ENCODE data around the gene MSRB3. TPM values are rescaled to one million over a fixed set of nuclear protein-coding genes. Genes with fewer than 3 reads are reported as not detected.
"Not testable (repeated sequence)": the region's sequence is repeated elsewhere in the genome, so short reads cannot be mapped to it uniquely, and the experiment has no call there.

Gene MSRB3
- total RNA-seq, 2 donors from 2014 or later = 299 to 329 TPM

DNA sequence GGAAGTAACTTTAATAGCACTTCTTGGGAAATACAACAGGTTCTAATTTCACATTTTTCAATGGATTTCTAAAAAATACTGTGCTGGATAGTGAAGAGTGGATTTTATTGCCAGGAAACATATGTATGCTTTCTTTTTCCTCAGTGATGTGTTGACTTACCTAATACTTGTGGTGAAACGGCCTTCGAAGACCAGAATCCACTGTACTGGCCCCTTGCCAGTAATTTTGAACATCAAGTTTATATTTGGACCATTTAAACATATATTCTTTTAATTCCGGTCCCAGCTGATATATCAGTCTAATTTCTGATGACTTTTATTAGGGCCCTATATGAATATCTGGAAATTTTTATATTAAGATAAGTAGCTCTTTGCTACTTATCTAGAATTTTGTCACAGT, 1.8 kb downstream of the MSRB3 start:
- DNase-seq (ENCODE audit: low spot score) = no peak

GRCh38 chr12:65282840-65283239, 4.4 kb downstream of the MSRB3 start:
- intact Hi-C loops (cut with DNase I) = no loop called here
- DNase-seq (ENCODE audit: low spot score) = no peak

More for the DNA sequence above, 1.8 kb downstream of the MSRB3 start:
- intact Hi-C loops (cut with DNase I) = no loop called here

DNA sequence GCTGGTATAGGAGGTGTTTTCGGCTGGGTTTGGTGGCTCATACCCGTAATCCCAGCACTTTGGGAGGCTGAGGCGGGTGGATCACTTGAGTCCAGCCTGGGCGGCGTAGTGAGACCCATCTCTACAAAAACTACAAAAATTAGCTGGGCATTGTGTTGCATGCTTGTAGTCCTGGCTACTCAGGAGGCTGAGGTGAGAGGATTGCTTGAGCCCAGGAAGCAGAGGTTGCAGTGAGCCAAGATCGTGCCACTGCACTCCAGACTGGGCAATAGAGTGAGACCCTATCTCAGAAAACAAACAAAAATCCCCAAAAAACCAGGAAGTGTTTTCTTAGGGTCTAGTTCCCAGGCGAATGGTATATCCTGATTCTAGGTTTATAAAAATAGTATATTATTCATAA, 7.0 kb downstream of the MSRB3 start:
- intact Hi-C loops (cut with DNase I) = not testable (repeated sequence)

DNA sequence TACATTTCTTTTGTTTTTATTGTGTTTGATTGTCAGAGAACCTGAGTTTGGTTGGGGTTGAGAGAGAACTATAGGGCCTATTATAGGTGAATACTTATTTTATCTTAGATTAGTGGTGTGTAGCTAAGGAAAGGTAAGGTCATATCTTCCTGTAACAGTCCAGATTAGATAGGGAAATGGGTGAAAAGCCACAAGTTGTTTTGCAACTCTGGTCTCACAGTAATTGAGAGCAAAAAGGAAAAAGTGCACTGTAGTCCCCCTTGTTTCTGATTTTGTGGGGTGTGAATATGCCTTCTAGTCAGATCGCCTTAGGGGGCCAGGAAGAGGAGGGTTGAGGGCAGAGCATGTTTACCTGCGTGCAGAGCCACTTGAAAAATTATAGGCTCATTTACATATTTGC, 8.9 kb downstream of the MSRB3 start:
- DNase-seq (ENCODE audit: low spot score) = no peak
- intact Hi-C loops (cut with DNase I) = no loop called here

More for the DNA sequence above, 7.0 kb downstream of the MSRB3 start:
- DNase-seq (ENCODE audit: low spot score) = not testable (repeated sequence)

DNA sequence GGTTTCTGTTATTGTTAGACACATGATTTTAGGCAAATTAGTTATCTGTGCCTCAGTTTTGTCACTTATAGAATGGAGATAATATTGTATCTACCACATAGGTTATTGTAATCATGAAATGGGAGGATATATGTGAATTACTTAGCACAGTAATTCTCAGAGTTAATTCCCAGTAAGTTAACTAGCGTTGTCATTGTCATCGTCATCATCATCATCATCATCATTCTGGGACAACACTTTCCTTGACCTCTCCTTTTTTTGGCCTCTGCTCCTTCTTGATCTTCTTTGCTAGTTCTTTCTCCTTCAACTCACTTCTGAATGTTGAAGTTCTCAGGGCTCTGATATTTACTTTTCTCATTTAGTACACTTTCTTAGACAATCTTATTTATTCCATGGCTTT, 13.8 kb downstream of the MSRB3 start:
- no peak for DNase-seq (ENCODE audit: low spot score)
- intact Hi-C loops (cut with DNase I) = no loop called here

DNA sequence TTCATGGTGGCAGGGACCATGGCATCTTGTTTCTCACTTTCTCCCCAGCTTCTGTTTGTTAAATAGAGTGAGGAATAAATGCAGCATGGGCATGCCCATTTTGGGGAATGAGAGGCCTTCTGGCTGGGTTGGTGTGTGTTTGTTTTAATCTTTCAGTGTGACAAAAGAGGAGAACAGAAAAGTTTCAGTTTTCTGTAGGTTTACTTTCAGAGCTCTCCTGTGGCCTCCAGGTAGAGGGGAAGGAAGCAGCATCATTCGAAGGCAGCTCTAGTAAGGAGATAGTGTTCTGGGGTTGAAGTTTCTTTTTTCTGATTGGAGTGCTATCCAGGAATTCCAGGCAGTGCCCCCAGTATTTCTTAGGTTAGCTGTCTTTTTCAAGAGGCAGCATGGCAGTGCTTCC, 15.3 kb downstream of the MSRB3 start:
- DNase-seq (ENCODE audit: low spot score) = no peak
- intact Hi-C loops (cut with DNase I) = no loop called here

- intact Hi-C loops (cut with DNase I) = no loop called here
- DNase-seq (ENCODE audit: low spot score) = no peak
Measured at GRCh38 chr12:65294641-65295262, 16.3 kb downstream of the MSRB3 start.

GRCh38 chr12:65296508-65297265, 18.2 kb downstream of the MSRB3 start:
- intact Hi-C loops (cut with DNase I) = no loop called here
- DNase-seq (ENCODE audit: low spot score) = no peak

DNA sequence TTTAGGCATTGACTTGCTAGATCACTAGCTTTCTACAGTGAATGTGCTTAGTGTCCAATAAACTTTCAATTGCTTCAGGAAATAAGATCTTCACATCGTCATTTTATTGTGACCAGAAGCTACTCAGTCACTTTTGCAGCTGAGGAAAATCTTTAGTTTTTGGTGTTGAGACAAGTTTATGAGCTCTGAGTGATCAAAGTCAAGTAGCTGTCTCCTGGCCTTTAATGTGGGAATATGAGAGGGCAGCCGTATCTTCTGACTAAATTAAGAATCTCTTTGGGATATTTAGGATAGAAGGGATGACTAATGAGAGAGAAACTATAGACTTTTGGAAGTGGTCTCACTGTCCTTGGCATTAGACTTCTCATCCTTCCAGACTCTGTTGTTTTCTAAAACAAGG, 21.6 kb downstream of the MSRB3 start:
- DNase-seq (ENCODE audit: low spot score) = no peak
- intact Hi-C loops (cut with DNase I) = no loop called here

DNA sequence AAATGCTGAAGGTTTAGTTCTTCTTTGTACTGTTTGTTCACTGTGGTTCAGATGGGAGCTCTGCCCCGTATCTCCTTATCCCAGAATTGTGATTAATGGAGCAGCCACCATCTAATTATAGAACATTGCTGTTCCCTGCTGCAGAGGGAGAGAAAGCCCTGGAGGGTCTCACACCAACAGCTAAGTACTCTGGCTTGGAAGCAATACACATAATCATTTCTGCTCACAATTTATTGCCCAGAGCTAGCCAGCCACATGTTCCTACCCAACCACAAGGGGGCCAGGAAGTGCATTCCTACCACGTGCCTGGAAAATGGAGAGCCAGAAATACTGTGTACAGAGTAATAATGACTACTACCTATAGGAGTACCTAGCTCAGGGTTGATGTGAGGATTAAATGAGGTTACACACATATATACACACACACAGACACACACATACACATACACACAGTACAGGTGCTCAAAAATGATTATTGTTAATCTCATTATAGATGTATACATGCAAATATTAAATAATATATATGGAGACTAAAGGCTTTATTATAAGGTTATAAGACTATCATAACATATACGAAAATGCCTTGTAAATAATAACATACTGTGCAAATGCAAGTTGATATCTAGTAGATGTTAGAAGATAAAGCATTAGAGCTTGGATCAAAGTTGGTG, 22.3 kb downstream of the MSRB3 start:
- no peak for DNase-seq (ENCODE audit: low spot score)
- intact Hi-C loops (cut with DNase I) = no loop called here

DNA sequence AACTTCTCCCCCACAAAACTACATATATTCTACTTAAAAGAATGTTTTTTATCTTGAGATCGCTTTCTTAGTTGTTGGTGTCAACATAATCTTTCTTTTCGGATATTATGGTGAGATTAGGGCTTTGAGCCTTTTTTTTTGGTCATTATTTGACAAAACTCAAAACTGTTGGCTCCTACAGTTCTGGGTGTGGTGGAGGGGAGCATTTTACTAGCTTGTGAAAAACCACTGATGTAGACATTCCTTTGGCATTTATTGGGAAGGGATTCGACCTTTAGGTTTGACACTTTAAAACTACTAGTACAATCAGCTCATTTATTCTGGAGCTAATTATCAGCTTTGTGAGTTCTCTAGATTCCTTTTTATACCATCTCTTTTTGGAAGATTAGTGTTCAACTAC, 24.4 kb downstream of the MSRB3 start:
- intact Hi-C loops (cut with DNase I) = no loop called here
- no peak for DNase-seq (ENCODE audit: low spot score)

DNA sequence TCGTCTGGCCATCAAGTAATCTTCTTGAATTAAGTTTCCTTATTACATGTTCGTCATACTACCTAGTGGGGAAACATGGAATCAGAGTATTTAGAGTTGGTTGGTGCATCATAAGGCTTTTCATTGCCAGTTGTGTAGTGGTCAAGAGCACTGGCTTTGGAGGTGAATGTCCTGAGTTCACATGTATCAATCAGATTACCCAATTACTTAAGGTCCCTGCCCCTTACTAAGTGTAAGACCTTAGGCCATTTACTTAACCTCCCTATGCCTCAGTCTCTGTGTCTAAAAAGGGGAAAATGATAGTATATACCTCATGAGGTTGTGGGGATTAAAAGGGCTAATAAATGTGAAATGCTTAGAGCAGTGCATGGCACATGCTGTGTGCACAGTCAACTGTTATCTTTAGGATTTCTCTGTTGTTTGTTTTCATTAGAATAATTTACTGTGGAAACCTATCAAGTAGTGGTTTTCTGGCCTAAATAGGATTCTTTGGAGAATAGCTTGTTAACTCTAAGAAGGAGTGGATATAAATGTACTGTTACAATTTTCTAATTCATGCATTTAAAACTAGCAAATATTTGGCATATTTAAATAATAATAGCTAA, 27.0 kb downstream of the MSRB3 start:
- intact Hi-C loops (cut with DNase I) = no loop called here
- no peak for DNase-seq (ENCODE audit: low spot score)

DNA sequence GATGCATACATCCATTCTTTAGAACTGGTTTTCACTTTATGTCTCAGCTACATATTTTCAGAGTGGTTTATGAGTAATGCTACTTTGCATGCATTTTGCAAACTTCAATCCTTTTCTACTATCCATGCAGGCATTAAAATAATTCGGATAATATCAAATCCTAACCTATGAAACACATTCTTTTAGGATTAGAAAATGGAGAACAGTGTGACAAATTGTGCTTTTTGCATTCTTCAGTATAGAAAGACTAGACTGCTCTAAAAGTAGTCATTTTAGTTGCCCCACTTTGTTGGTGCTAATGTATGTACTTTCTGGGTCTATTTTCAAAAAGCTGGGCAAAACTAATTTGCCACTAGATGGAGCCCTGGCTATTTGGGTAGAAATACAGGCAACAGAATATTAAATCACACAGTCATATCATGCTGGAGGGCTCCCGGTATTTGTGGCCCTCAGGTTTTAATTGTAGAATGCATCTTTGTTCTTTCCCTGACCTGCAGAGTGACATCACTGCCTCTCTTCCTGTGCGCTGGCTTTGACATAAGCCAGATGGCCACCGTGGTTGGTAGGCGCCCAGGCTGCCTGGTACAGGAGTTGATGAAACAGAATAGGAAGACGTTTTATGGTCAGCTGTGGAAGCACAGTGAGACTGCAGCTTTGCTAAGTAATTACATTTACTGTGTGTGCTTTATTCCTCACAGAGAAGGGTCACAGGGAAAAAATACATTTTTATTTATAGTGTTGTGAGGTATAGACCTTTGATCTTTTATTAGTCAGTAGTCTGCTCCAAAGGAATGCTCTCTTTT, 28.1 kb downstream of the MSRB3 start:
- intact Hi-C loops (cut with DNase I) = no loop called here

GRCh38 chr12:65307169-65307501, 28.7 kb downstream of the MSRB3 start:
- DNase-seq (ENCODE audit: low spot score) = no peak
- intact Hi-C loops (cut with DNase I) = no loop called here

More for the DNA sequence above, 28.1 kb downstream of the MSRB3 start:
- peak; percentile 64 for DNase-seq (ENCODE audit: low spot score)

DNA sequence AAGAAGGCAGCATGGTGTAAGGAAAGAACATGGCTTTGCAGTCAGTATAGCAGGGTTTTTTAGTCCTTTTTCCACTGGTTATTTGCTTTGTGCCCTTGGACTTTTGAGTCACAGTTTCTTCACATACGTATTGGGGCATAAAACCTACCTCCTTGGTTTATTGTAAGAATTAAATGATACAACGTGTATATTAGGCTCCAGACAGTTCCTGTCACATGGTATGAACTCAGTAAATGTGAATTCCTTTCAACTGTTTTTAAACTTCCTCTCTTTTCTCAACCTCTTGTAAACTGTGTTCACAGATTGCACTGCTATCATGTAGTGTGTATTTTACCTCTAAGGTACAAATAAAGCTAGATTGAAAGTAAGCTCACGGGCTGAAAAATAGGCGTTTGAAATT, 29.5 kb downstream of the MSRB3 start:
- intact Hi-C loops (cut with DNase I) = no loop called here
- no peak for DNase-seq (ENCODE audit: low spot score)

DNA sequence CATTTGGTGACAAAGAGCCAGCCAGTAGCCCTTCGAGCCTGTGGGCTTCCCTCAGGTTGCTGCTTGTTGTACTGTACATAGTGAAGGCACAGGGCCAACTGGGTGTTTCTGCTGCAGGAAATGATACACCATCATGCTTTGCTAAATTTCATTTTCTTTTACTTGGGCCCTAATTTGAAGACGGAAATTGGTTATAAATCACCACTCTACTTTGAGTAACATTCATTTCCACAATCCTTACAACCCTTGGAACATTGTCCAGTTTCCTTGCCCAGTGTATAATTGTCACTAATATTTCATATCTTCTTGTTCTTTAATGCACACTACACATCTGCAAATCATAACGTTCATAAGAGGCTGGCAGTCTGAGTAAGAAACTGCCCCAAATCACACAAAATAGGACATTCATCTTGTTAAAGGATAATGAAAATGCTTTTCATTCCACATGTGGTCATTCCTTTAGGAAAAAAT, 30.2 kb downstream of the MSRB3 start:
- intact Hi-C loops (cut with DNase I) = no loop called here
- DNase-seq (ENCODE audit: low spot score) = peak; percentile 52

DNA sequence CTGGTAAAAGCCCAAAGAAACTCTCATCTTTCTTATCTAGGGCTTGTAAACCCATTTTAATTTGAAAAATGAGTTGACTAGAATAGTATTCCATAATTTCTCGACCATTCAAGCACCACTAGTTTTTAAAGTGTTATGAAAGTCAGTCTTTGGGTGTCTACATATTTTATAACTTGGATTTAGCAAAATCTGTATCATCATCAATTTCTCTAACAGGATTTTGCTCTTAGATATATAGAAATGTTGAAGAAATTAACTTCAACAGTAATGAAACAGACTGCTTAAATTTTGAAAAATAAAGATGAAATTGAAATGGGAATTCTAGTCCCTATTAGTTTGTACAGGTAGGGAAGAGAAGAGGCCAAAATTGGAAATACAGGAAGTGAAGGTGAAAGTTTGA, 32.8 kb downstream of the MSRB3 start:
- no peak for DNase-seq (ENCODE audit: low spot score)
- intact Hi-C loops (cut with DNase I) = no loop called here

DNA sequence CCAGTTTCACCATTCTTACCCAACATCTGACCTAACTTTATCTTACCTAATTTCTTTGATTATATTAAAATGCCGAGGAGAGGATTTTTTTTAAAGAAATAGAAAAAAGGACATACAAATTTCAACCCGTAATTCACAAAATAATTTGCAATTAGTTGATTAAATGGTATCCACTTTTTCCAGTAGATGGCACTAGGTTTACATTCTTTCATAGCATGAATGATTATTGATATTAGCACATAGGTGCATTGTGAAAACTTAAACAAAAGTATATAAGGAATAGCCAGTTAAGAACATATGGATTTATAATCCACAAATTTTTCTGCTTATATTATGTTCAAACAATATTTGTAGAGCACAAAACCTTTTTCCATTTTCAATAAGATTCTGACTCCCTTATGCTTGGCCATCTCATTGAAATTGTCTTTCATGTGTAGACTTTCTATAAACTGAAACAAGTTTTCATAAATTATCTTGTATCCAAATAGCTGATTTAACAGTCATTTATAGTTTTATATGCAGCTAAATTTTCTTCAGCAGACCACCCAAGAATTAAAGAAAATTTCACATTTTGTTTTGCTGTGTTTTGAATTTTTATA, 35.3 kb downstream of the MSRB3 start:
- no peak for DNase-seq (ENCODE audit: low spot score)
- intact Hi-C loops (cut with DNase I) = no loop called here

GRCh38 chr12:65315238-65315637, 36.8 kb downstream of the MSRB3 start:
- intact Hi-C loops (cut with DNase I) = not testable (repeated sequence)
- DNase-seq (ENCODE audit: low spot score) = peak; percentile 50
